ENCODE results near the gene HCRTR1. TPM values are rescaled to one million over a fixed set of nuclear protein-coding genes. Genes with fewer than 3 reads are reported as not detected.

Gene HCRTR1
- total and polyA plus RNA-seq, 4 experiments from 2014 or later = not detected

- Mint-ChIP-seq H3K27me3 (no peaks in the 10 kb centered on the region), H3K4me1 (peaks cover 23 to 43% (median 33%) of the 10 kb centered on the region in 4 donors), H3K4me3 (peak overlapping the region; percentile 97 to 100 (median 100)), H3K36me3 (peaks cover 0 to 12% of the 10 kb centered on the region in 2 donors), H3K27ac (peak overlapping the region; percentile 98 to 100 (median 100)), H3K9me3 (peaks cover 0 to 9% (median 0%) of the 10 kb centered on the region in 8 donors)
- H3K9me3 ChIP-seq (ENCODE audit: control insufficient read depth in 1 of 2, low read length in 2 of 2) = no peaks in the 10 kb centered on the region
- peak in 1 of 5 donors; percentile 15 for DNase-seq
- no peaks in the 10 kb centered on the region for H3K27me3 ChIP-seq (ENCODE audit: insufficient read depth, low read length)
- POLR2A ChIA-PET (ENCODE audit: partially characterized antibody) = interaction anchor here (1.2 to 2.8 kb wide), 6 partner anchors 145 to 464 kb away, joined by 3 to 14 read pairs (median 6); partner anchors contain the start of genes KHDRBS1, KPNA6, PTP4A2 and TMEM39B
- intact Hi-C loops (cut with micrococcal nuclease) = loop anchor here (1.0 to 10.0 kb wide), 2 partner anchors 145 to 1011 kb away; partner anchors contain the start of genes RBBP4 and ZBTB8OS
- peak overlapping the region; percentile 99 for H3K27ac ChIP-seq (ENCODE audit: low read depth, low read length)
- peaks cover 48% of the 10 kb centered on the region for H3K4me1 ChIP-seq (ENCODE audit: insufficient read depth, low read length)
- no peaks in the 10 kb centered on the region for H3K36me3 ChIP-seq (ENCODE audit: insufficient read depth, low read length)
- CTCF ChIA-PET (ENCODE audit: partially characterized antibody) = interaction anchor here (1.2 to 3.2 kb wide), 2 partner anchors 145 to 464 kb away, joined by 3 to 13 read pairs; partner anchors contain the start of gene KPNA6
- peak overlapping the region; percentile 72 to 74 for H3K4me3 ChIP-seq (ENCODE audit: low read length in 2 of 2)
These were observed 26.6 kb downstream of the HCRTR1 start for GRCh38 chr1:31643976-31644559.

GRCh38 chr1:31644560-31645273 is 27.2 kb downstream of the HCRTR1 start, which contains the start of gene PEF1:
TSS of gene PEF1 (minus strand) at chr1:31644876. CDS start at chr1:31644864, 12 bp downstream.
- Mint-ChIP-seq H3K4me1 (peaks cover 23 to 43% (median 32%) of the 10 kb centered on the region in 4 donors), H3K9me3 (peaks cover 0 to 9% (median 0%) of the 10 kb centered on the region in 8 donors), H3K27me3 (no peaks in the 10 kb centered on the region), H3K4me3 (peak within 1 kb of the TSS; percentile 97 to 100 (median 100)), H3K27ac (peak within 1 kb of the TSS; percentile 98 to 100 (median 100)), H3K36me3 (peaks cover 0 to 11% of the 10 kb centered on the region in 2 donors)
- Histone ChIP-seq H3K4me3 (ENCODE audit: low read length in 2 of 2) (peak within 1 kb of the TSS; percentile 72 to 74), H3K9me3 (ENCODE audit: control insufficient read depth in 1 of 2, low read length in 2 of 2) (no peaks in the 10 kb centered on the region), H3K27ac (ENCODE audit: low read depth, low read length) (peak within 1 kb of the TSS; percentile 99), H3K4me1 (ENCODE audit: insufficient read depth, low read length) (peaks cover 41% of the 10 kb centered on the region), H3K36me3 (ENCODE audit: insufficient read depth, low read length) (no peaks in the 10 kb centered on the region), H3K27me3 (ENCODE audit: insufficient read depth, low read length) (no peaks in the 10 kb centered on the region)
- ChIA-PET POLR2A (ENCODE audit: partially characterized antibody) (interaction anchor here (0.7 to 2.8 kb wide), 14 partner anchors 10 to 1006 kb away, joined by 3 to 14 read pairs (median 4); partner anchors contain the start of genes BSDC1, KHDRBS1, KPNA6 and PTP4A2), CTCF (ENCODE audit: partially characterized antibody) (interaction anchor here (0.8 to 3.2 kb wide), 5 partner anchors 12 to 463 kb away, joined by 3 to 13 read pairs (median 3); partner anchors contain the start of gene KPNA6)
- intact Hi-C loops (cut with micrococcal nuclease) = loop anchor here (1.0 to 10.0 kb wide), 2 partner anchors 145 to 1010 kb away; partner anchors contain the start of genes RBBP4 and ZBTB8OS
- peak; percentile 99 to 100 (median 99) for DNase-seq

- intact Hi-C loops (cut with micrococcal nuclease) = loop anchor here (10.0 kb wide), 1 partner anchor 1010 kb away; the partner anchor contains the start of genes RBBP4 and ZBTB8OS
- peaks cover 36% of the 10 kb centered on the region for H3K4me1 ChIP-seq (ENCODE audit: insufficient read depth, low read length)
- POLR2A ChIA-PET (ENCODE audit: partially characterized antibody) = interaction anchor here (0.7 to 2.8 kb wide), 14 partner anchors 9 to 1006 kb away, joined by 3 to 14 read pairs (median 4); partner anchors contain the start of genes BSDC1, KHDRBS1, KPNA6 and PTP4A2
These were observed 27.7 kb downstream of the HCRTR1 start for GRCh38 chr1:31645274-31645568.

GRCh38 chr1:31646259-31646960 is 28.9 kb downstream of the HCRTR1 start:
- peaks cover 0 to 11% of the 10 kb centered on the region in 2 donors for H3K36me3 Mint-ChIP-seq
- no peaks in the 10 kb centered on the region for H3K27me3 Mint-ChIP-seq
- peaks cover 23 to 43% (median 32%) of the 10 kb centered on the region in 4 donors for H3K4me1 Mint-ChIP-seq
- Histone ChIP-seq H3K27ac (ENCODE audit: low read depth, low read length) (no peak overlapping the region), H3K4me1 (ENCODE audit: insufficient read depth, low read length) (peaks cover 30% of the 10 kb centered on the region), H3K27me3 (ENCODE audit: insufficient read depth, low read length) (no peaks in the 10 kb centered on the region), H3K4me3 (ENCODE audit: low read length in 2 of 2) (no peak overlapping the region), H3K36me3 (ENCODE audit: insufficient read depth, low read length) (no peaks in the 10 kb centered on the region), H3K9me3 (ENCODE audit: control insufficient read depth in 1 of 2, low read length in 2 of 2) (no peaks in the 10 kb centered on the region)
- H3K9me3 Mint-ChIP-seq = peaks cover 0 to 9% (median 0%) of the 10 kb centered on the region in 8 donors
- DNase-seq = no peak
- intact Hi-C loops (cut with micrococcal nuclease) = loop anchor here (10.0 kb wide), 1 partner anchor 1008 kb away; the partner anchor contains the start of genes RBBP4 and ZBTB8OS
- peak overlapping the region; percentile 98 to 100 (median 100) for H3K27ac Mint-ChIP-seq
- ChIA-PET POLR2A (ENCODE audit: partially characterized antibody) (no interaction called here), CTCF (ENCODE audit: partially characterized antibody) (interaction anchor here (0.7 kb wide), 1 partner anchor 143 kb away, joined by 3 read pairs; no protein-coding TSS in a partner anchor)
- H3K4me3 Mint-ChIP-seq = peak overlapping the region; percentile 97 to 100 (median 100)

More at GRCh38 chr1:31645274-31645568, 27.7 kb downstream of the HCRTR1 start:
- no peak for DNase-seq
- Mint-ChIP-seq H3K27ac (peak overlapping the region; percentile 98 to 100 (median 100)), H3K27me3 (no peaks in the 10 kb centered on the region), H3K9me3 (peaks cover 0 to 9% (median 0%) of the 10 kb centered on the region in 8 donors), H3K4me1 (peaks cover 23 to 43% (median 32%) of the 10 kb centered on the region in 4 donors), H3K4me3 (peak overlapping the region; percentile 97 to 100 (median 100)), H3K36me3 (peaks cover 0 to 11% of the 10 kb centered on the region in 2 donors)
- peak overlapping the region; percentile 99 for H3K27ac ChIP-seq (ENCODE audit: low read depth, low read length)
- H3K4me3 ChIP-seq (ENCODE audit: low read length in 2 of 2) = peak overlapping the region; percentile 72 to 74
- CTCF ChIA-PET (ENCODE audit: partially characterized antibody) = interaction anchor here (0.8 to 3.2 kb wide), 5 partner anchors 12 to 463 kb away, joined by 3 to 13 read pairs (median 3); partner anchors contain the start of gene KPNA6
- no peaks in the 10 kb centered on the region for H3K27me3 ChIP-seq (ENCODE audit: insufficient read depth, low read length)
- H3K9me3 ChIP-seq (ENCODE audit: control insufficient read depth in 1 of 2, low read length in 2 of 2) = no peaks in the 10 kb centered on the region
- no peaks in the 10 kb centered on the region for H3K36me3 ChIP-seq (ENCODE audit: insufficient read depth, low read length)

- no peak overlapping the region for H3K27ac ChIP-seq (ENCODE audit: low read depth, low read length)
- Mint-ChIP-seq H3K4me1 (peaks cover 23 to 43% (median 32%) of the 10 kb centered on the region in 4 donors), H3K9me3 (peaks cover 0 to 9% (median 0%) of the 10 kb centered on the region in 8 donors), H3K27ac (peak overlapping the region in 5 of 7 donors; percentile 23 to 98 (median 53)), H3K27me3 (no peaks in the 10 kb centered on the region), H3K4me3 (peak overlapping the region in 5 of 8 donors; percentile 6 to 48 (median 23)), H3K36me3 (peaks cover 0 to 11% of the 10 kb centered on the region in 2 donors)
- no peaks in the 10 kb centered on the region for H3K27me3 ChIP-seq (ENCODE audit: insufficient read depth, low read length)
- CTCF ChIA-PET (ENCODE audit: partially characterized antibody) = no interaction called here
- POLR2A ChIA-PET (ENCODE audit: partially characterized antibody) = interaction anchor here (0.6 kb wide), 1 partner anchor 113 kb away, joined by 3 read pairs; no protein-coding TSS in a partner anchor
- intact Hi-C loops (cut with micrococcal nuclease) = loop anchor here (10.0 kb wide), 1 partner anchor 1008 kb away; the partner anchor contains the start of genes RBBP4 and ZBTB8OS
- H3K9me3 ChIP-seq (ENCODE audit: control insufficient read depth in 1 of 2, low read length in 2 of 2) = no peaks in the 10 kb centered on the region
- H3K4me3 ChIP-seq (ENCODE audit: low read length in 2 of 2) = no peak overlapping the region
- DNase-seq = peak in 1 of 5 donors; percentile 2
- H3K4me1 ChIP-seq (ENCODE audit: insufficient read depth, low read length) = peaks cover 30% of the 10 kb centered on the region
- H3K36me3 ChIP-seq (ENCODE audit: insufficient read depth, low read length) = no peaks in the 10 kb centered on the region
These were observed 29.6 kb downstream of the HCRTR1 start for GRCh38 chr1:31647106-31647505.

- Mint-ChIP-seq H3K27ac (peak overlapping the region in 1 of 7 donors; percentile 38), H3K36me3 (peaks cover 0 to 11% of the 10 kb centered on the region in 2 donors), H3K4me1 (peaks cover 23 to 43% (median 30%) of the 10 kb centered on the region in 4 donors), H3K27me3 (no peaks in the 10 kb centered on the region), H3K9me3 (peaks cover 0 to 9% (median 0%) of the 10 kb centered on the region in 8 donors), H3K4me3 (no peak overlapping the region)
- Histone ChIP-seq H3K36me3 (ENCODE audit: insufficient read depth, low read length) (no peaks in the 10 kb centered on the region), H3K9me3 (ENCODE audit: control insufficient read depth in 1 of 2, low read length in 2 of 2) (no peaks in the 10 kb centered on the region), H3K27ac (ENCODE audit: low read depth, low read length) (no peak overlapping the region), H3K4me1 (ENCODE audit: insufficient read depth, low read length) (peaks cover 20% of the 10 kb centered on the region), H3K27me3 (ENCODE audit: insufficient read depth, low read length) (no peaks in the 10 kb centered on the region), H3K4me3 (ENCODE audit: low read length in 2 of 2) (no peak overlapping the region)
- intact Hi-C loops (cut with micrococcal nuclease) = loop anchor here (10.0 kb wide), 1 partner anchor 1007 kb away; the partner anchor contains the start of genes RBBP4 and ZBTB8OS
- DNase-seq = no peak
- POLR2A ChIA-PET (ENCODE audit: partially characterized antibody) = no interaction called here
- CTCF ChIA-PET (ENCODE audit: partially characterized antibody) = interaction anchor here (0.7 kb wide), 1 partner anchor 607 kb away, joined by 3 read pairs; no protein-coding TSS in a partner anchor
These were observed 30.7 kb downstream of the HCRTR1 start for GRCh38 chr1:31648190-31648589.
